ENCODE measurements around the gene MYO1G. TPM values are rescaled to one million over a fixed set of nuclear protein-coding genes. Genes with fewer than 3 reads are reported as not detected.
"Not testable (repeated sequence)": the region's sequence is repeated elsewhere in the genome, so short reads cannot be mapped to it uniquely, and the experiment has no call there.

Gene MYO1G
- total RNA-seq, 1 donor from 2014 or later: 0.26 TPM

DNA sequence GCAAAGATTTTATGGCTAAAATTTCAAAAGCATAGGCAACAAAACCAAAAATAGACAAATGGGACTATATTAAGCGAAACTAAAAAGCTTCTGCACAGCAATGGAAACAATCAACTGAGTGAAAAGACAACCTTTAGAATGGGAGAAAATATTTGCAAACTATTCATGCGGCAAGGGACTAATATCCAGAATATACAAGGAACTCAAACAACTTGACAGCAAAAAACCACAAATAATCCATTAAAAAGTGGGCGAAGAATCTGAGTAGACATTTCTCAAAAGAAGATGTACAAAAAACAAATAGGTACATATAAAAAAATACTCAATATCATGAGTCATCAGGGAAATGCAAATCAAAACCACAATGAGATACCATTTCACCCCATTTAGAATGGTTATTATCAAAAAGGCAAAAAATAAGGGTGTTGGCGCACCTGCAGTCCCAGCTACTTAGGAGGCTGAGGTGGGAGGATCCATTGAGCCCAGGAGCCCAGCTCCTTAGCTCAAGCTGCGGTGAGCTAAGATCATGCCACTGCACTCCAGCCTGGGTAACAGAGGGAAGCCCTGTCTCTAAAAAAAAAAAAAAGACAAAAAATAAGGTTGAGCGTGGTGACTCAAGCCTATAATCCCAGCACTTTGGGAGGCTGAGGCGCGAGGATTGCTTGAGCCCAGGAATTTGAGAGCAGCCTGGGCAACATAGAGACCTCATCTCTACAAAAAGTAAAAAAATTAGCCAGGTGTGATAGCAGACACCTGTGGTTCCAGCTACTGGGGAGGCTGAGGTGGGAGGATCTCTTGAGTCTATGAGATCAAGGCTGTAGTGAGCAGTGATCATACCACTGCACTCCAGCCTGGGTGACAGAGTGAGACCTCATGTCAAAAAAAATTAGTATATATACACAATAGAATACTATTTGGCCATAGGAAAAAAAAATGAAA, 17.0 kb upstream of the MYO1G start:
- no peak overlapping the region for H3K4me3 ChIP-seq (ENCODE audit: low read depth, low read length)
- TF ChIP-seq, protein P1, sequence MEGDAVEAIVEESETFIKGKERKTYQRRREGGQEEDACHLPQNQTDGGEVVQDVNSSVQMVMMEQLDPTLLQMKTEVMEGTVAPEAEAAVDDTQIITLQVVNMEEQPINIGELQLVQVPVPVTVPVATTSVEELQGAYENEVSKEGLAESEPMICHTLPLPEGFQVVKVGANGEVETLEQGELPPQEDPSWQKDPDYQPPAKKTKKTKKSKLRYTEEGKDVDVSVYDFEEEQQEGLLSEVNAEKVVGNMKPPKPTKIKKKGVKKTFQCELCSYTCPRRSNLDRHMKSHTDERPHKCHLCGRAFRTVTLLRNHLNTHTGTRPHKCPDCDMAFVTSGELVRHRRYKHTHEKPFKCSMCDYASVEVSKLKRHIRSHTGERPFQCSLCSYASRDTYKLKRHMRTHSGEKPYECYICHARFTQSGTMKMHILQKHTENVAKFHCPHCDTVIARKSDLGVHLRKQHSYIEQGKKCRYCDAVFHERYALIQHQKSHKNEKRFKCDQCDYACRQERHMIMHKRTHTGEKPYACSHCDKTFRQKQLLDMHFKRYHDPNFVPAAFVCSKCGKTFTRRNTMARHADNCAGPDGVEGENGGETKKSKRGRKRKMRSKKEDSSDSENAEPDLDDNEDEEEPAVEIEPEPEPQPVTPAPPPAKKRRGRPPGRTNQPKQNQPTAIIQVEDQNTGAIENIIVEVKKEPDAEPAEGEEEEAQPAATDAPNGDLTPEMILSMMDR (IDR thresholded peaks at IDR 0.05; ENCODE audit: insufficient read depth, low read length, severe bottlenecking): no peak

DNA sequence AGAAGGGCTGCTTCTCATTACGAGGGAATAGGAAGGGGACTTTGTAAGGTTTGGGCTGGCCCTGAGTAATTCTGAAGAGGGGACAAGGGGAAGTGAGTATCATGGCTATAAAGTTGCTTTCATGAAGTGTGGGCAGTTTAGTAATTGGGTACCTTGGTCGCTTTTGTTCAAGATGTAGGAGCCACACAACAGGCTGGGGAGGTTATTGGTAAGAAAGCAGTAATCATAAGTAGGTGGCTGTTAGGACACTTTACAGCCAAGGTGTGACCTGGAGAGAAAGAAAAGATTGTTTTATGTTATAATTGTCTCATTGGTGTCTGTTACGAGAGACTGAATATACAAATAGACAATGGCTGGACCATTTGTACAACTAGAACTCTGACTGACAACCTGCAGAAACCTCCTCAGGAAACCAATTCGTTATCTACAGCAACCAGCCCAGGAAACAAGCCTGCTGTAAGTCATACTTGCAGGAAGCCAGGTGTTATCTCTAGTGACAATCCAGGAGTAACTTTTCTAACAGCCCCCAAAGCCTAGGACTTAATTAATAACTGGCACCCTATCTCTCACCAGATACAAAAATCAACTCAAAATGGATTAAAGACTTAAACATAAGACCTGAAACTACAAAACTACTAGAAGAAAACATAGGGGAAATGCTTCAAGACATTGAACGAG, 16.2 kb upstream of the MYO1G start:
- H3K27me3 ChIP-seq (ENCODE audit: control insufficient read depth, insufficient read depth, low read length): no peaks in the 10 kb centered on the region
- no peaks in the 10 kb centered on the region for H3K36me3 ChIP-seq (ENCODE audit: control insufficient read depth, insufficient read depth, low read length)
- no peak overlapping the region for H3K4me3 ChIP-seq (ENCODE audit: low read depth, low read length)
- DNase-seq (ENCODE audit: low read depth): no peak
- TF ChIP-seq, protein P1 (IDR thresholded peaks at IDR 0.05; ENCODE audit: insufficient read depth, low read length, severe bottlenecking): no peak
- no peak for FAIRE-seq

More for the DNA sequence above, 17.0 kb upstream of the MYO1G start:
- DNase-seq (ENCODE audit: low read depth): no peak
- Histone ChIP-seq H3K27me3 (ENCODE audit: control insufficient read depth, insufficient read depth, low read length) (no peaks in the 10 kb centered on the region), H3K36me3 (ENCODE audit: control insufficient read depth, insufficient read depth, low read length) (no peaks in the 10 kb centered on the region)
- FAIRE-seq: no peak

- FAIRE-seq; H3K36me3 ChIP-seq (ENCODE audit: control insufficient read depth, insufficient read depth, low read length); DNase-seq (ENCODE audit: low read depth); H3K4me3 ChIP-seq (ENCODE audit: low read depth, low read length); H3K27me3 ChIP-seq (ENCODE audit: control insufficient read depth, insufficient read depth, low read length): not testable (repeated sequence)
Observed at GRCh38 chr7:44992004-44992795, 13.4 kb upstream of the MYO1G start.

- TF ChIP-seq, protein P1 (IDR thresholded peaks at IDR 0.05; ENCODE audit: insufficient read depth, low read length, severe bottlenecking): no peak
- DNase-seq (ENCODE audit: low read depth) (peak; percentile 84), FAIRE-seq (no peak)
- H3K4me3 ChIP-seq (ENCODE audit: low read depth, low read length): no peak overlapping the region
- H3K36me3 ChIP-seq (ENCODE audit: control insufficient read depth, insufficient read depth, low read length): peaks cover 5% of the 10 kb centered on the region
- H3K27me3 ChIP-seq (ENCODE audit: control insufficient read depth, insufficient read depth, low read length): no peaks in the 10 kb centered on the region
Observed at GRCh38 chr7:44990109-44991023, 11.6 kb upstream of the MYO1G start.

DNA sequence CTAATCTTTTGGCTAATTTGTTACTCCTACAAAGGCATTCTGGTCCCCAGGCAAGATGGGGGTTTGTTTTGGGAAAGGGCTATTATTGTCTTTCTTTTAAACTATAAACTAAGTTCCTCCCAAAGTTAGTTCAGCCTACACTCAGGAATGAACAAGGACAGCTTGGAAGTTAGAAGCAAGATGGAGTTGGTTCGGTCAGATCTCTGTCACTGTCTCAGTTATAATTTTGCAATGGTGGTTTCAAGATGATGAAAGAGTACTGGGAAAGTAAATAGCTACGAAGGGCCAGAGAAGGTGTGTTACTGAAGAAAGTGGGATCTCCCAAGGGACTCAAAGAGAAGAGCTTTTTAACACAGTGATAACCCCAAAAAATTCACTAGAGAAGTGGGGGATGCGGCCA, 10.3 kb upstream of the MYO1G start:
- TF ChIP-seq, protein P1 (IDR thresholded peaks at IDR 0.05; ENCODE audit: insufficient read depth, low read length, severe bottlenecking): no peak
- Histone ChIP-seq H3K4me3 (ENCODE audit: low read depth, low read length) (no peak overlapping the region), H3K36me3 (ENCODE audit: control insufficient read depth, insufficient read depth, low read length) (peaks cover 16% of the 10 kb centered on the region), H3K27me3 (ENCODE audit: control insufficient read depth, insufficient read depth, low read length) (no peaks in the 10 kb centered on the region)
- DNase-seq (ENCODE audit: low read depth) (no peak), FAIRE-seq (no peak)
